Tibial artery (tissue), 4 donors: ENCODE data around the gene NCOA3.

Experiments
- DNase-seq, 2 donors: peaks; one replicate each; pipeline ENCODE4 v3.0.0-alpha.2; 2019
- H3K27ac ChIP-seq, 2 donors: fragments of 200-600 bp; sonication (generic) in 1 of 2; 1 replicate in 1 of 2; 2 replicates in 1 of 2; pipeline ENCODE4 v1.5.1; 2018 to 2019; ENCODE audit warnings: mild to moderate bottlenecking in 1 of 2
- H3K27me3 ChIP-seq, 2 donors: fragments of 200-600 bp; sonication (generic) in 1 of 2; one replicate each; pipeline versions ENCODE4 v1.5.1 to v1.6.0; 2016 to 2019
- H3K36me3 ChIP-seq, 3 donors: fragments of 200-600 bp; sonication (generic) in 2 of 3; one replicate each; pipeline ENCODE4 v1.5.1; 2016 to 2019; ENCODE audit warnings: mild to moderate bottlenecking in 2 of 3
- H3K4me1 ChIP-seq, 4 donors: fragments of 200-600 bp; sonication (generic) in 2 of 4; 1 replicate in 3 of 4; 2 replicates in 1 of 4; pipeline ENCODE4 v1.5.1; 2016 to 2019
- H3K4me3 ChIP-seq, 2 donors: fragments of 200-600 bp; sonication (generic) in 1 of 2; 1 replicate in 1 of 2; 2 replicates in 1 of 2; pipeline ENCODE4 v1.5.1; 2018 to 2019; ENCODE audit warnings: mild to moderate bottlenecking in 2 of 2
- H3K9me3 ChIP-seq, 3 donors: fragments of 200-600 bp; sonication (generic) in 1 of 3; one replicate each; pipeline ENCODE4 v1.5.1; 2016 to 2019
- CTCF ChIP-seq, 2 experiments: fragments of 200-600 bp in 1 of 2; fragments of 450-650 bp in 1 of 2; IDR thresholded peaks; one replicate each; pipeline ENCODE4 v1.5.1; 2017 to 2019; ENCODE audit warnings: antibody characterized with exemption in 2 of 2, mild to moderate bottlenecking in 1 of 2, moderate library complexity in 1 of 2
- intact Hi-C: fragments of 100-400 bp; cut with DNase I; formaldehyde crosslinking; loops from one replicate; pipeline ENCODE4 v1.15.0; 2023; ENCODE audit warnings: low total_unique reads

Gene NCOA3

GRCh38 chr20:47500554-47500953 is 1.1 kb upstream of the NCOA3 start:
- no peaks in the 10 kb centered on the region for H3K9me3 ChIP-seq
- intact Hi-C loops, result no loop called here
- H3K27ac ChIP-seq, result peak overlapping the region; percentile 97
- no peaks in the 10 kb centered on the region for H3K36me3 ChIP-seq
- no peak for TF ChIP-seq CTCF (IDR thresholded peaks at IDR 0.05)
- no peak for DNase-seq
- H3K4me1 ChIP-seq, result peaks cover 0 to 29% (median 8%) of the 10 kb centered on the region in 4 donors
- no peak overlapping the region for H3K4me3 ChIP-seq
- H3K27me3 ChIP-seq, result no peaks in the 10 kb centered on the region

GRCh38 chr20:47501116-47501481 is 588 bp upstream of the NCOA3 start:
- no peak for TF ChIP-seq CTCF (IDR thresholded peaks at IDR 0.05)
- H3K9me3 ChIP-seq, result no peaks in the 10 kb centered on the region
- peaks cover 0 to 34% (median 10%) of the 10 kb centered on the region in 4 donors for H3K4me1 ChIP-seq
- no peaks in the 10 kb centered on the region for H3K27me3 ChIP-seq
- peak overlapping the region; percentile 97 for H3K27ac ChIP-seq
- DNase-seq, result no peak
- H3K4me3 ChIP-seq, result peak overlapping the region; percentile 96 to 99
- H3K36me3 ChIP-seq, result no peaks in the 10 kb centered on the region
- intact Hi-C loops, result no loop called here

GRCh38 chr20:47502271-47503239 is 868 bp downstream of the NCOA3 start:
- no peak for TF ChIP-seq CTCF (IDR thresholded peaks at IDR 0.05)
- Histone ChIP-seq H3K27me3 (no peaks in the 10 kb centered on the region), H3K36me3 (no peaks in the 10 kb centered on the region), H3K27ac (peak overlapping the region; percentile 97), H3K9me3 (no peaks in the 10 kb centered on the region), H3K4me1 (peaks cover 0 to 49% (median 15%) of the 10 kb centered on the region in 4 donors), H3K4me3 (peak overlapping the region; percentile 96 to 99)
- intact Hi-C loops, result no loop called here
- peak in 1 of 2 donors; percentile 68 for DNase-seq

GRCh38 chr20:47503685-47504084 is 2.0 kb downstream of the NCOA3 start:
- no peaks in the 10 kb centered on the region for H3K9me3 ChIP-seq
- no peaks in the 10 kb centered on the region for H3K36me3 ChIP-seq
- peaks cover 0 to 60% (median 19%) of the 10 kb centered on the region in 4 donors for H3K4me1 ChIP-seq
- no peak overlapping the region for H3K27ac ChIP-seq
- H3K4me3 ChIP-seq, result peak overlapping the region; percentile 96 to 99
- DNase-seq, result no peak
- no peaks in the 10 kb centered on the region for H3K27me3 ChIP-seq
- intact Hi-C loops, result no loop called here
- no peak for TF ChIP-seq CTCF (IDR thresholded peaks at IDR 0.05)

- Histone ChIP-seq H3K36me3 (no peaks in the 10 kb centered on the region), H3K4me3 (no peak overlapping the region), H3K27me3 (no peaks in the 10 kb centered on the region), H3K27ac (no peak overlapping the region), H3K4me1 (peaks cover 0 to 66% (median 18%) of the 10 kb centered on the region in 4 donors), H3K9me3 (no peaks in the 10 kb centered on the region)
- intact Hi-C loops, result no loop called here
- no peak for DNase-seq
- no peak for TF ChIP-seq CTCF (IDR thresholded peaks at IDR 0.05)
Observed at GRCh38 chr20:47506335-47506734, 4.6 kb downstream of the NCOA3 start.
